IMR-90 (cell line): ENCODE results near the gene KLHL4. TPM values are rescaled to one million over a fixed set of nuclear protein-coding genes. Genes with fewer than 3 reads are reported as not detected.

Experiments
- ATAC-seq: fragments of 200-7000 bp; cut with Tn5 transposase; 2 replicates; pipeline ENCODE4 v1.9.1; 2020; ENCODE audit warnings: low read depth, mild to moderate bottlenecking, moderate library complexity
- Bru-seq: library from RNA; stranded (reverse); fragments of 400-500 nt; gene quantifications from one replicate; lab custom pipeline; 2021; lab: Mats Ljungman, UMichigan
- BruChase-seq, 2 experiments: library from RNA; stranded (reverse); fragments of 400-500 nt; gene quantifications; one replicate each; lab custom pipeline; 2021; lab: Mats Ljungman, UMichigan
- BruUV-seq: library from RNA; stranded (reverse); fragments of 400-500 nt; replicated peaks from 2 replicates; lab custom pipeline; 2021; lab: Mats Ljungman, UMichigan
- CTCF ChIA-PET: fragments of 300-600 bp; formaldehyde crosslinking; extraction: SDS; loops from one replicate; lab custom pipeline; 2021; ENCODE audit warnings: antibody characterized with exemption; lab: Yijun Ruan, JAX
- POLR2A ChIA-PET: fragments of 300-600 bp; sonication (Branson Sonifier 250); formaldehyde crosslinking; loops from one replicate; lab custom pipeline; 2022; ENCODE audit warnings: antibody characterized with exemption; ENCODE audit not compliant: unreplicated experiment; lab: Charles Lee
- DNase-seq: peaks from one replicate; pipeline ENCODE4 v3.0.0; 2013
- H2AFZ ChIP-seq: replicated peaks from 2 replicates; pipeline ENCODE3; 2013; ENCODE audit warnings: low read length, mild to moderate bottlenecking; ENCODE audit not compliant: poor library complexity
- H2AK5ac ChIP-seq: 2 replicates; pipeline ENCODE4 v1.6.1; 2013; ENCODE audit warnings: low read depth, low read length, inconsistent platforms
- H2AK9ac ChIP-seq: replicated peaks from 2 replicates; pipeline ENCODE3; 2013; ENCODE audit warnings: mild to moderate bottlenecking, low read depth, low read length, moderate library complexity; ENCODE audit not compliant: poor library complexity
- H2BK120ac ChIP-seq: 2 replicates; pipeline ENCODE4 v1.6.1; 2013; ENCODE audit warnings: low read depth, low read length, inconsistent platforms
- H2BK15ac ChIP-seq: 3 replicates; pipeline ENCODE4 v1.6.1; 2013; ENCODE audit warnings: low read depth, low read length, inconsistent platforms
- H2BK20ac ChIP-seq: 2 replicates; pipeline ENCODE4 v1.6.1; 2013; ENCODE audit warnings: low read depth, mild to moderate bottlenecking, inconsistent platforms, low read length, moderate library complexity
- H2BK5ac ChIP-seq: 2 replicates; pipeline ENCODE4 v1.6.1; 2013; ENCODE audit warnings: mild to moderate bottlenecking, low read depth, low read length, inconsistent platforms; ENCODE audit not compliant: poor library complexity, severe bottlenecking
- H3K14ac ChIP-seq: replicated peaks from 2 replicates; pipeline ENCODE4 v1.6.1; 2013; ENCODE audit warnings: low read depth, low read length, inconsistent platforms
- H3K18ac ChIP-seq: 2 replicates; pipeline ENCODE4 v1.6.1; 2013; ENCODE audit warnings: low read depth, low read length, control low read depth
- H3K23ac ChIP-seq: 2 replicates; pipeline ENCODE4 v1.6.1; 2013; ENCODE audit warnings: low read depth, low read length, inconsistent platforms
- H3K27ac ChIP-seq: 2 replicates; pipeline ENCODE4 v1.5.1; 2013; ENCODE audit warnings: mild to moderate bottlenecking, control low read depth, low read length; ENCODE audit not compliant: insufficient read depth
- H3K27me3 ChIP-seq: 2 replicates; pipeline ENCODE4 v1.6.1; 2013; ENCODE audit warnings: low read length; ENCODE audit not compliant: control insufficient read depth, insufficient read depth
- H3K36me3 ChIP-seq: 2 replicates; pipeline ENCODE4 v1.6.1; 2013; ENCODE audit warnings: low read length, mixed read lengths; ENCODE audit not compliant: control insufficient read depth, insufficient read depth
- H3K4ac ChIP-seq: 2 replicates; pipeline ENCODE4 v1.6.1; 2013; ENCODE audit warnings: low read depth, low read length, inconsistent platforms
- H3K4me1 ChIP-seq: 2 replicates; pipeline ENCODE4 v1.6.1; 2013; ENCODE audit warnings: low read length, mixed read lengths; ENCODE audit not compliant: control insufficient read depth, insufficient read depth
- H3K4me2 ChIP-seq: 2 replicates; pipeline ENCODE4 v1.6.1; 2013; ENCODE audit warnings: low read depth, mild to moderate bottlenecking, control low read depth, low read length, moderate library complexity
- H3K4me3 ChIP-seq: 2 replicates; pipeline ENCODE4 v1.5.1; 2013; ENCODE audit warnings: low read depth, mild to moderate bottlenecking, control low read depth, low read length, moderate library complexity; ENCODE audit not compliant: insufficient read depth
- H3K56ac ChIP-seq: 2 replicates; pipeline ENCODE4 v1.6.1; 2013; ENCODE audit warnings: low read length, inconsistent platforms; ENCODE audit not compliant: insufficient read depth; ENCODE audit errors: extremely low read depth
- H3K79me1 ChIP-seq, 2 experiments: 2 replicates each; pipeline ENCODE4 v1.6.1; 2013; ENCODE audit warnings: low read length in 2 of 2, inconsistent platforms in 1 of 2, low read depth in 1 of 2
- H3K9ac ChIP-seq: 2 replicates; pipeline ENCODE4 v1.6.1; 2013; ENCODE audit warnings: low read depth, low read length, control low read depth
- H3K9me1 ChIP-seq: 2 replicates; pipeline ENCODE4 v1.6.1; 2013; ENCODE audit warnings: low read length, inconsistent platforms; ENCODE audit not compliant: insufficient read depth
- H3K9me3 ChIP-seq: 2 replicates; pipeline ENCODE4 v1.6.1; 2013; ENCODE audit warnings: low read length; ENCODE audit not compliant: control insufficient read depth, insufficient read depth
- H4K20me1 ChIP-seq: 2 replicates; pipeline ENCODE4 v1.6.1; 2013; ENCODE audit warnings: low read length, inconsistent platforms; ENCODE audit not compliant: insufficient read depth
- H4K5ac ChIP-seq: 2 replicates; pipeline ENCODE4 v1.6.1; 2013; ENCODE audit warnings: mild to moderate bottlenecking, low read depth, low read length, control low read depth
- H4K8ac ChIP-seq, 2 experiments: 2 replicates each; pipeline ENCODE4 v1.6.1; 2013; ENCODE audit warnings: low read depth in 2 of 2, low read length in 2 of 2, control low read depth in 1 of 2, inconsistent platforms in 1 of 2
- H4K91ac ChIP-seq: 2 replicates; pipeline ENCODE4 v1.6.1; 2013; ENCODE audit warnings: low read depth, low read length, inconsistent platforms; ENCODE audit not compliant: insufficient read depth
- BHLHE40 ChIP-seq: fragments of 150-350 bp; IDR thresholded peaks from 2 replicates; pipeline ENCODE4 v1.6.1; 2016; ENCODE audit warnings: mild to moderate bottlenecking, low read depth, low read length
- CEBPB ChIP-seq: IDR thresholded peaks from 2 replicates; pipeline ENCODE4 v1.6.1; 2012; ENCODE audit warnings: low read depth, low read length, improper control_type of control experiment
- CHD1 ChIP-seq: IDR thresholded peaks from 2 replicates; pipeline ENCODE4 v1.6.1; 2012; ENCODE audit warnings: low read depth, low read length, improper control_type of control experiment
- MAZ ChIP-seq: IDR thresholded peaks from 2 replicates; pipeline ENCODE4 v1.6.1; 2012; ENCODE audit warnings: low read depth, mild to moderate bottlenecking, low read length, improper control_type of control experiment, moderate library complexity, borderline replicate concordance
- MXI1 ChIP-seq: IDR thresholded peaks from 2 replicates; pipeline ENCODE4 v1.6.1; 2012; ENCODE audit warnings: low read depth, mild to moderate bottlenecking, low read length, moderate library complexity, borderline replicate concordance
- NFE2L2 ChIP-seq: fragments of 150-350 bp; IDR thresholded peaks from 2 replicates; pipeline ENCODE4 v1.6.1; 2016; ENCODE audit warnings: low read depth, mild to moderate bottlenecking, low read length
- POLR2A ChIP-seq: IDR thresholded peaks from 2 replicates; pipeline ENCODE4 v1.6.1; 2012; ENCODE audit warnings: mild to moderate bottlenecking, low read depth, low read length
- RAD21 ChIP-seq: IDR thresholded peaks from 2 replicates; pipeline ENCODE4 v1.6.1; 2012; ENCODE audit warnings: low read length, improper control_type of control experiment
- RCOR1 ChIP-seq: IDR thresholded peaks from 2 replicates; pipeline ENCODE4 v1.6.1; 2012; ENCODE audit warnings: mild to moderate bottlenecking, low read length, improper control_type of control experiment; ENCODE audit not compliant: insufficient replicate concordance
- RFX5 ChIP-seq: IDR thresholded peaks from 2 replicates; pipeline ENCODE4 v1.8.0; 2012; ENCODE audit warnings: low read depth, mild to moderate bottlenecking, low read length, moderate library complexity
- SMC3 ChIP-seq: fragments of 150-350 bp; IDR thresholded peaks from 2 replicates; pipeline ENCODE4 v1.6.1; 2016; ENCODE audit warnings: low read depth, mild to moderate bottlenecking, antibody characterized with exemption, low read length, moderate library complexity
- WGBS, 2 experiments: methylation state at CpG; one replicate each; pipeline versions ENCODE4 v1.1.5 to v1.1.7; 2013; ENCODE audit warnings: missing lambda C conversion rate in 2 of 2; ENCODE audit not compliant: insufficient read length in 1 of 2; ENCODE audit errors: extremely low coverage in 2 of 2; 5-methylcytosine and 5-hydroxymethylcytosine counted together
- dilution Hi-C: fragments of 300-500 bp; cut with HindIII; formaldehyde crosslinking; loops from one replicate; pipeline ENCODE4 v1.14.3; 2018; ENCODE audit warnings: low sequenced_read_pairs; ENCODE audit not compliant: unreplicated experiment
- in situ Hi-C: fragments of 300-500 bp; cut with MboI; formaldehyde crosslinking; loops from 3 replicates; pipeline ENCODE4 v1.14.3; 2019; ENCODE audit warnings: low sequenced_read_pairs, inconsistent platforms, mixed read lengths
- intact Hi-C: fragments of 100-400 bp; cut with micrococcal nuclease; formaldehyde crosslinking; loops from 2 replicates; pipeline ENCODE4 v1.10.0; 2022
- long read RNA-seq: library from polyadenylated mRNA; unstranded; transcript quantifications from one replicate; pipeline ENCODE4 v2.0.0, GENCODE V29; 2021; ENCODE audit not compliant: unreplicated experiment
- polyA plus RNA-seq, 3 experiments: library from polyadenylated mRNA; depleted of rRNA; stranded (reverse); fragments of >200 nt; gene quantifications; 2 replicates each; pipeline ENCODE4 v1.2.3, GENCODE V29; 2012; ENCODE audit warnings: low replicate concordance in 1 of 3
- total RNA-seq: library from RNA; depleted of rRNA; stranded (reverse); fragments of >200 nt; gene quantifications from 2 replicates; pipeline ENCODE4 v1.2.3, GENCODE V29; 2012; rRNA removed
- TF ChIP-seq, protein P1 (sequence below): conservative IDR thresholded peaks from 2 replicates; pipeline ENCODE4 v1.5.1; 2012; ENCODE audit warnings: mild to moderate bottlenecking, low read depth, low read length, improper control_type of control experiment
- TF ChIP-seq, protein P2 (sequence below): fragments of 150-350 bp; IDR thresholded peaks from 2 replicates; pipeline ENCODE4 v1.6.1; 2016; ENCODE audit warnings: low read depth, mild to moderate bottlenecking, low read length, moderate library complexity, borderline replicate concordance

The KLHL4 gene
- total RNA-seq (1.4 and 1.7 TPM in 2 replicates), polyA plus RNA-seq (2012; rRNA removed) (0.44 and 0.50 TPM in 2 replicates), Bru-seq, nascent RNA (percentile 8 among the genes with signal in this experiment), BruChase-seq, experiment 1, labeled RNA remaining after a 6-hour chase (percentile 7 among the genes with signal in this experiment), BruChase-seq, experiment 2, labeled RNA remaining after a 2-hour chase (percentile 8 among the genes with signal in this experiment)
- 0.14 and 0.15 TPM in 2 replicates for polyA plus RNA-seq (2012; cell fraction: cytosol; rRNA removed)
- 0.04 and 0.38 TPM in 2 replicates for polyA plus RNA-seq (2012; cell fraction: nucleus; rRNA removed; ENCODE audit: low replicate concordance)
- long read RNA-seq, full-length matches to known transcripts = 1 of 1 reads
- long read RNA-seq, partial matches to known transcripts = 0 of 1 reads
- long read RNA-seq, other reads (novel, unspliced or antisense) = 0 of 1 reads

- Histone ChIP-seq H3K79me1 (no peaks in the 10 kb centered on the region), H3K9me1 (no peaks in the 10 kb centered on the region), H3K56ac (no peak within 1 kb of the TSS), H3K36me3 (no peaks in the 10 kb centered on the region), H3K9me3 (no peaks in the 10 kb centered on the region), H3K4me3 (peak within 1 kb of the TSS; percentile 28; the same call in 1 of the 2 replicates), H3K23ac (no peak within 1 kb of the TSS), H2BK15ac (no peak within 1 kb of the TSS), H2BK5ac (no peak within 1 kb of the TSS), H2AFZ (no peak within 1 kb of the TSS), H4K91ac (no peak within 1 kb of the TSS), H3K27ac (no peak within 1 kb of the TSS), H2BK120ac (no peak within 1 kb of the TSS), H3K14ac (no peak within 1 kb of the TSS), H2BK20ac (no peak within 1 kb of the TSS), H3K27me3 (no peaks in the 10 kb centered on the region), H3K18ac (no peak within 1 kb of the TSS), H2AK5ac (no peak within 1 kb of the TSS), H3K4ac (no peak within 1 kb of the TSS), H2AK9ac (no peak within 1 kb of the TSS), H3K4me1 (no peaks in the 10 kb centered on the region), H3K9ac (no peak within 1 kb of the TSS), H4K5ac (no peak within 1 kb of the TSS), H4K20me1 (no peaks in the 10 kb centered on the region), H4K8ac (no peak within 1 kb of the TSS), H3K4me2 (peak within 1 kb of the TSS; percentile 76)
- CTCF ChIA-PET = no interaction called here
- ATAC-seq = peak; percentile 48; the same call in 1 of the 2 replicates
- dilution Hi-C loops (no loop called here), intact Hi-C loops (no loop called here), in situ Hi-C loops (no loop called here)
- TF ChIP-seq, protein P1, sequence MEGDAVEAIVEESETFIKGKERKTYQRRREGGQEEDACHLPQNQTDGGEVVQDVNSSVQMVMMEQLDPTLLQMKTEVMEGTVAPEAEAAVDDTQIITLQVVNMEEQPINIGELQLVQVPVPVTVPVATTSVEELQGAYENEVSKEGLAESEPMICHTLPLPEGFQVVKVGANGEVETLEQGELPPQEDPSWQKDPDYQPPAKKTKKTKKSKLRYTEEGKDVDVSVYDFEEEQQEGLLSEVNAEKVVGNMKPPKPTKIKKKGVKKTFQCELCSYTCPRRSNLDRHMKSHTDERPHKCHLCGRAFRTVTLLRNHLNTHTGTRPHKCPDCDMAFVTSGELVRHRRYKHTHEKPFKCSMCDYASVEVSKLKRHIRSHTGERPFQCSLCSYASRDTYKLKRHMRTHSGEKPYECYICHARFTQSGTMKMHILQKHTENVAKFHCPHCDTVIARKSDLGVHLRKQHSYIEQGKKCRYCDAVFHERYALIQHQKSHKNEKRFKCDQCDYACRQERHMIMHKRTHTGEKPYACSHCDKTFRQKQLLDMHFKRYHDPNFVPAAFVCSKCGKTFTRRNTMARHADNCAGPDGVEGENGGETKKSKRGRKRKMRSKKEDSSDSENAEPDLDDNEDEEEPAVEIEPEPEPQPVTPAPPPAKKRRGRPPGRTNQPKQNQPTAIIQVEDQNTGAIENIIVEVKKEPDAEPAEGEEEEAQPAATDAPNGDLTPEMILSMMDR = no peak
- TF ChIP-seq POLR2A (no peak), RFX5 (no peak), RAD21 (no peak), SMC3 (no peak), NFE2L2 (no peak), RCOR1 (no peak), MAZ (no peak), BHLHE40 (no peak), CHD1 (no peak), CEBPB (no peak), MXI1 (no peak)
- TF ChIP-seq, protein P2, sequence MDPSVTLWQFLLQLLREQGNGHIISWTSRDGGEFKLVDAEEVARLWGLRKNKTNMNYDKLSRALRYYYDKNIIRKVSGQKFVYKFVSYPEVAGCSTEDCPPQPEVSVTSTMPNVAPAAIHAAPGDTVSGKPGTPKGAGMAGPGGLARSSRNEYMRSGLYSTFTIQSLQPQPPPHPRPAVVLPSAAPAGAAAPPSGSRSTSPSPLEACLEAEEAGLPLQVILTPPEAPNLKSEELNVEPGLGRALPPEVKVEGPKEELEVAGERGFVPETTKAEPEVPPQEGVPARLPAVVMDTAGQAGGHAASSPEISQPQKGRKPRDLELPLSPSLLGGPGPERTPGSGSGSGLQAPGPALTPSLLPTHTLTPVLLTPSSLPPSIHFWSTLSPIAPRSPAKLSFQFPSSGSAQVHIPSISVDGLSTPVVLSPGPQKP = no peak
- no TSS peak for BruUV-seq
- 0% methylated on average over 2 of the region's 8 CpGs; no CpG with 5 or more reads in 1 of the 2 experiments for WGBS, 2 experiments
- POLR2A ChIA-PET = no interaction called here
- peak; percentile 74 for DNase-seq
Observed at GRCh38 chrX:87517571-87518141, at the start of gene KLHL4. Gene KLHL4 (plus strand): TSS chrX:87517802. CDS start chrX:87517894, 92 bp downstream.
